Measurements from ENCODE around the gene DACT2. TPM values are rescaled to one million over a fixed set of nuclear protein-coding genes. Genes with fewer than 3 reads are reported as not detected.

Gene DACT2
- total RNA-seq, 1 experiment from 2014 or later = not detected

DNA sequence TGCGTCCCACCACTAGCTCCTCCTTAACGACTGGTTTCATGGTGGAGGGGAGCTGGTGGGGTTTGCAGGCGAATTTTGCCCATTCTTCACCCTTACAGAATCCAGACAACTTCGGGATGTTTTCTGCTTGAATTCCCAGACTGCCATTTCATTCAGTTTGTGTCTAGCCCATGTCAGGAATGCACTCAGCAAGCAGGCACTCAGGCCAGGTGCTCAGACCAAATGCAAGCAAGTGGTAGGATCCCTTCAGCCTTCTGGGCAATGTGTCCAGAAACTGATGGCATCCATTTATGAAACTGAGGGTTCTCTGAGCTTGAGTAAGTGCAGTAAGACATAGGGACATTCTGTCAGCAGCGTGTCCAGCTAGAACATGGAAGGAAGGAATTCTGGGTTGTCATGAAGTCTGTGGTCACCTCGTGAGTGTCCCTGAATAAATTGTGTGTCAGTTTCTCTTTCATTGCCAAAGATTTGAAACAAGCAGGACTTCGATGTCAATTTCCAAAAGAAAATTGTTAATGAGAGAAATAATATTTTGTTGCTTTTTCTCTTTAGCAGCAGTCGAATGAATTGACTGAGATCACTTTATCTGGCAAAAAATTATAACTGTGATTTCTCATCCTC is 21.8 kb upstream of the DACT2 start:
- H3K79me2 ChIP-seq (ENCODE audit: insufficient read depth, low read length) = no peaks in the 10 kb centered on the region
- H3K9me2 ChIP-seq (ENCODE audit: insufficient read depth) = no peaks in the 10 kb centered on the region
- no peak overlapping the region for H3K4me2 ChIP-seq (ENCODE audit: low read length)
- H3K27me3 ChIP-seq (ENCODE audit: insufficient read depth, low read length) = no peaks in the 10 kb centered on the region
- no peak overlapping the region for H3K4me3 ChIP-seq (replicated peaks in 1 of 2; ENCODE audit: low read depth in 1 of 2, low read length in 2 of 2)
- ChIA-PET RAD21 (ENCODE audit: low non-redundant PET in 1 of 2, low total read pairs in 2 of 2, uncharacterized antibody in 2 of 2, unreplicated experiment in 2 of 2) (no interaction called here), CTCF (no interaction called here), POLR2A (no interaction called here)
- no peaks in the 10 kb centered on the region for H4K20me1 ChIP-seq (ENCODE audit: insufficient read depth)
- DNase-seq (ENCODE audit: low read depth, low spot score) (no peak), ATAC-seq (no peak)
- H2AFZ ChIP-seq (ENCODE audit: low read depth, low read length, poor library complexity, severe bottlenecking) = no peak overlapping the region
- no peaks in the 10 kb centered on the region for H3K36me3 ChIP-seq (ENCODE audit: control insufficient read depth in 1 of 2, insufficient read depth in 2 of 2, low read length in 2 of 2)
- no peak overlapping the region for H3K27ac ChIP-seq (ENCODE audit: low read depth, low read length)
- TF ChIP-seq, protein P1, sequence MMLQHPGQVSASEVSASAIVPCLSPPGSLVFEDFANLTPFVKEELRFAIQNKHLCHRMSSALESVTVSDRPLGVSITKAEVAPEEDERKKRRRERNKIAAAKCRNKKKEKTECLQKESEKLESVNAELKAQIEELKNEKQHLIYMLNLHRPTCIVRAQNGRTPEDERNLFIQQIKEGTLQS (IDR thresholded peaks at IDR 0.05) = no peak
- no peak for TF ChIP-seq CEBPB (IDR thresholded peaks at IDR 0.05; ENCODE audit: low read depth)
- intact Hi-C loops (cut with micrococcal nuclease) = no loop called here
- no peak overlapping the region for H3K9ac ChIP-seq (ENCODE audit: low read length)
- BruUV-seq (replicated peaks) = no TSS peak
- H3K9me3 ChIP-seq (ENCODE audit: control insufficient read depth in 1 of 2, insufficient read depth in 1 of 2, low read depth in 1 of 2, low read length in 2 of 2) = no peaks in the 10 kb centered on the region
- H3K4me1 ChIP-seq (ENCODE audit: control insufficient read depth in 1 of 2, insufficient read depth in 2 of 2, low read length in 2 of 2) = peaks cover 6 to 7% of the 10 kb centered on the region in 2 experiments; a peak in 2 of 4 replicates

DNA sequence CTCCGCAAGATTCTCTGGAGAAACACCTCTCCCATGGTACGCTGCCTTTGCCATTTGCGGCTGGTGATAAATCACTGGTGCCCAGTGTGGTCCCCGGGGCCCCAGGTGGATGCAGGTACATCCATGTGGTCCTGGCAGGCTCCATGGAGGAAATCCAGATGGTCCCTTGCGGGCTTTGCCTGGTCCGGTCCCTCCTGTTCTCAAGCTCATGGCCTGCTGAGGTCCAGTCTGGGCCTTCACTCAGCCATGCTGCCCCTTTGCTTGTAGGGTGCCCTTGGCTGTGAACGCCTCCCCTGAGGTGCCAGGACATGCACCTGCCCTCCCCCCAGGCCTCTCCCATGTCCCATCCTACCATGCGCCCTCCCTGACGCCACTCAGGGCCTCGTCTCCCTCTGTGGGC is 21.2 kb upstream of the DACT2 start:
- intact Hi-C loops (cut with micrococcal nuclease) = no loop called here
- H3K4me3 ChIP-seq (replicated peaks in 1 of 2; ENCODE audit: low read depth in 1 of 2, low read length in 2 of 2) = no peak overlapping the region
- DNase-seq (ENCODE audit: low read depth, low spot score) (no peak), ATAC-seq (no peak)
- peaks cover 6 to 7% of the 10 kb centered on the region in 2 experiments; a peak in 2 of 4 replicates for H3K4me1 ChIP-seq (ENCODE audit: control insufficient read depth in 1 of 2, insufficient read depth in 2 of 2, low read length in 2 of 2)
- ChIA-PET POLR2A (no interaction called here), RAD21 (ENCODE audit: low non-redundant PET in 1 of 2, low total read pairs in 2 of 2, uncharacterized antibody in 2 of 2, unreplicated experiment in 2 of 2) (no interaction called here), CTCF (no interaction called here)
- H3K9me3 ChIP-seq (ENCODE audit: control insufficient read depth in 1 of 2, insufficient read depth in 1 of 2, low read depth in 1 of 2, low read length in 2 of 2) = no peaks in the 10 kb centered on the region
- no peaks in the 10 kb centered on the region for H3K79me2 ChIP-seq (ENCODE audit: insufficient read depth, low read length)
- H3K36me3 ChIP-seq (ENCODE audit: control insufficient read depth in 1 of 2, insufficient read depth in 2 of 2, low read length in 2 of 2) = no peaks in the 10 kb centered on the region
- no peaks in the 10 kb centered on the region for H3K9me2 ChIP-seq (ENCODE audit: insufficient read depth)
- no peak overlapping the region for H2AFZ ChIP-seq (ENCODE audit: low read depth, low read length, poor library complexity, severe bottlenecking)
- no peaks in the 10 kb centered on the region for H3K27me3 ChIP-seq (ENCODE audit: insufficient read depth, low read length)
- H3K9ac ChIP-seq (ENCODE audit: low read length) = no peak overlapping the region
- H3K27ac ChIP-seq (ENCODE audit: low read depth, low read length) = no peak overlapping the region
- no peak overlapping the region for H3K4me2 ChIP-seq (ENCODE audit: low read length)
- H4K20me1 ChIP-seq (ENCODE audit: insufficient read depth) = no peaks in the 10 kb centered on the region
- no peak for TF ChIP-seq EZH2phosphoT487 (IDR thresholded peaks at IDR 0.05; ENCODE audit: borderline replicate concordance)
- BruUV-seq (replicated peaks) = no TSS peak

Data from HCT116 (cell line).